ENCODE data around the gene ZNF280C.

GRCh38 chrX:130171446-130172126 lies 97.1 kb downstream of the ZNF280C start, which contains the start of gene RAB33A:
- TF ChIP-seq CTCF (IDR thresholded peaks at IDR 0.05) (no peak), POLR2A (IDR thresholded peaks at IDR 0.05) (no peak), EP300 (IDR thresholded peaks at IDR 0.05) (no peak)

All from ovary (tissue), 3 donors.